ENCODE measurements around the gene E2F6. TPM values are rescaled to one million over a fixed set of nuclear protein-coding genes. Genes with fewer than 3 reads are reported as not detected.

Gene E2F6
- polyA plus RNA-seq, 1 of the 3 experiments (the other 2 are of a cell fraction), result 15.3 TPM

GRCh38 chr2:11492244-11492643 is 26.3 kb upstream of the E2F6 start:
- TF ChIP-seq USF1 (IDR thresholded peaks at IDR 0.05; ENCODE audit: borderline replicate concordance, low read depth) (no peak), YY1 (IDR thresholded peaks at IDR 0.05; ENCODE audit: low read depth) (no peak), CHD2 (IDR thresholded peaks at IDR 0.05; ENCODE audit: low read length, partially characterized antibody) (no peak), FOSL2 (IDR thresholded peaks at IDR 0.05; ENCODE audit: borderline replicate concordance, low read depth) (no peak), MXI1 (IDR thresholded peaks at IDR 0.05; ENCODE audit: low read depth, low read length) (0 out of 2 replicates have a peak, but pooled peaks have one; percentile 58), RAD21 (IDR thresholded peaks at IDR 0.05; ENCODE audit: low read length) (no peak), GATA2 (CRISPR knock-in tag; IDR thresholded peaks at IDR 0.05) (peak; percentile 52; the same call in 1 of the 2 replicates), MAX (IDR thresholded peaks at IDR 0.05; ENCODE audit: low read depth) (no peak)
- 0 out of 2 replicates have a peak, but pooled peaks cover 3% of the 10 kb centered on the region for H3K27me3 ChIP-seq (ENCODE audit: insufficient read depth)

DNA sequence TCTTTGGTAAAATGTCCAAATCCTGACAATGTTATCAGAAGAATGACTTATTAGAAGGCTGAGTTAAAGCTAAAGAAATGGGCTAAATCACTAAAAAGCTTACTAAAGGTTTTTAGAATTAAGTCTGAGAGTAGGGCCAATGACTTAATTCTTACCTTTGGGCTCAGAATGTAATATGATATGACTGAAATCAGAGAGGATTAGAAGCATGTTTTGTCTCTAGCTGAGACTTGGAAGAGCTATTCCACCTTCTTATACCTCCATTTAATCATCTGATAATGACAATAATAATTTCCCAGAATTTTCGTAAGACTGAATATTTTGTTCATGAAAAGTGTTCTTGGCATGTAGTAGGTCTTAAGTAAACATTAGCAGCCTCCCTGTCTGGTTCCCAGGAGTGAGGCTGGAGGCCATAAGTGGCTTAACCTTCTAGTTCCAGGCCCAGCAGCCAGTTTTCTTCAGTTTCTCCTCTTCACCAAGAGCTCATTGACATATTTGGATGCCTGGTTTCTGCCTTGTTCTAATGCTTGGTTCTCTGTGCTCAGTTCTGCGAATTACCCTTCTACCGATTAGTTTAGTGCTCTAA is 25.5 kb upstream of the E2F6 start:
- peaks cover 7% of the 10 kb centered on the region; the same call in 1 of the 2 replicates for H3K27me3 ChIP-seq (ENCODE audit: insufficient read depth)
- WGBS (ENCODE audit: low lambda C conversion rate), result 67% methylated on average over 3 of the region's 3 CpGs

More at GRCh38 chr2:11492244-11492643, 26.3 kb upstream of the E2F6 start:
- peak; percentile 46 for DNase-seq
- peaks cover 0 to 25% of the 10 kb centered on the region in 2 experiments; a peak in 2 of 4 replicates for H3K4me1 ChIP-seq (ENCODE audit: control insufficient read depth in 1 of 2, insufficient read depth in 2 of 2, low read depth in 1 of 2, low read length in 1 of 2)
- H2AFZ ChIP-seq (ENCODE audit: low read depth), result no peak overlapping the region
- no peaks in the 10 kb centered on the region for H3K9me2 ChIP-seq
- no peaks in the 10 kb centered on the region for H4K20me1 ChIP-seq (ENCODE audit: insufficient read depth)
- H3K4me2 ChIP-seq, result no peak overlapping the region
- H3K79me2 ChIP-seq (ENCODE audit: insufficient read depth), result no peaks in the 10 kb centered on the region
- no peak overlapping the region for H3K4me3 ChIP-seq (ENCODE audit: low read depth in 2 of 2, low read length in 1 of 2)
- no peaks in the 10 kb centered on the region for H3K36me3 ChIP-seq (replicated peaks in 1 of 2; ENCODE audit: control insufficient read depth in 1 of 2, insufficient read depth in 2 of 2, low read length in 1 of 2)
- ChIA-PET POLR2A (interaction anchor here (0.6 to 0.7 kb wide), 2 partner anchors 8 to 1110 kb away, joined by 4 read pairs; no protein-coding TSS in a partner anchor), CTCF (interaction anchor here (1.0 to 12.6 kb wide), 4 partner anchors 9 to 88 kb away, joined by 4 to 170 read pairs (median 5); no protein-coding TSS in a partner anchor)
- peak overlapping the region in 1 of 2 experiments; percentile 84; a peak in 2 of 4 replicates for H3K27ac ChIP-seq (ENCODE audit: low read depth in 2 of 2, low read length in 1 of 2)
- 42% methylated on average over 3 of the region's 3 CpGs for WGBS (ENCODE audit: low lambda C conversion rate)
- no peaks in the 10 kb centered on the region for H3F3A ChIP-seq (replicated peaks; ENCODE audit: insufficient read depth)
- no peak overlapping the region for H3K9ac ChIP-seq
- no peaks in the 10 kb centered on the region for H3K9me3 ChIP-seq

More for the DNA sequence above, 25.5 kb upstream of the E2F6 start:
- Histone ChIP-seq H4K20me1 (ENCODE audit: insufficient read depth) (no peaks in the 10 kb centered on the region), H3K79me2 (ENCODE audit: insufficient read depth) (no peaks in the 10 kb centered on the region), H3K36me3 (replicated peaks in 1 of 2; ENCODE audit: control insufficient read depth in 1 of 2, insufficient read depth in 2 of 2, low read length in 1 of 2) (no peaks in the 10 kb centered on the region), H2AFZ (ENCODE audit: low read depth) (no peak overlapping the region), H3K9me2 (no peaks in the 10 kb centered on the region), H3K4me2 (no peak overlapping the region), H3K9me3 (no peaks in the 10 kb centered on the region), H3K4me1 (ENCODE audit: control insufficient read depth in 1 of 2, insufficient read depth in 2 of 2, low read depth in 1 of 2, low read length in 1 of 2) (peaks cover 0 to 25% of the 10 kb centered on the region in 2 experiments; a peak in 2 of 4 replicates), H3K27ac (ENCODE audit: low read depth in 2 of 2, low read length in 1 of 2) (peak overlapping the region in 1 of 2 experiments; percentile 84; a peak in 2 of 4 replicates), H3K4me3 (ENCODE audit: low read depth in 2 of 2, low read length in 1 of 2) (no peak overlapping the region), H3K9ac (no peak overlapping the region), H3F3A (replicated peaks; ENCODE audit: insufficient read depth) (no peaks in the 10 kb centered on the region)
- no peak for DNase-seq
- CTCF ChIA-PET, result interaction anchor here (0.6 to 12.6 kb wide), 7 partner anchors 9 to 89 kb away, joined by 3 to 170 read pairs (median 4); no protein-coding TSS in a partner anchor
- POLR2A ChIA-PET, result interaction anchor here (0.7 kb wide), 1 partner anchor 8 kb away, joined by 4 read pairs; no protein-coding TSS in a partner anchor
- TF ChIP-seq NFIC (IDR thresholded peaks at IDR 0.05; ENCODE audit: borderline replicate concordance) (no peak), RXRA (IDR thresholded peaks at IDR 0.05; ENCODE audit: borderline replicate concordance, low read depth) (no peak), TCF12 (IDR thresholded peaks at IDR 0.05) (no peak), ELF1 (IDR thresholded peaks at IDR 0.05) (no peak), SMC3 (IDR thresholded peaks at IDR 0.05; ENCODE audit: low read depth, low read length) (no peak), ZBTB33 (IDR thresholded peaks at IDR 0.05; ENCODE audit: borderline replicate concordance, low read depth) (no peak), SIN3A (IDR thresholded peaks at IDR 0.05; ENCODE audit: borderline replicate concordance, low read depth, low read length) (no peak), CHD2 (IDR thresholded peaks at IDR 0.05; ENCODE audit: low read length, partially characterized antibody) (no peak), RAD21 (IDR thresholded peaks at IDR 0.05; ENCODE audit: low read length) (no peak), MAX (IDR thresholded peaks at IDR 0.05; ENCODE audit: low read depth) (no peak)

All from SK-N-SH (cell line).